ENCODE measurements around the gene PASK.

GRCh38 chr2:241120440-241120839, 28.8 kb downstream of the PASK start:
- TF ChIP-seq, protein P1, sequence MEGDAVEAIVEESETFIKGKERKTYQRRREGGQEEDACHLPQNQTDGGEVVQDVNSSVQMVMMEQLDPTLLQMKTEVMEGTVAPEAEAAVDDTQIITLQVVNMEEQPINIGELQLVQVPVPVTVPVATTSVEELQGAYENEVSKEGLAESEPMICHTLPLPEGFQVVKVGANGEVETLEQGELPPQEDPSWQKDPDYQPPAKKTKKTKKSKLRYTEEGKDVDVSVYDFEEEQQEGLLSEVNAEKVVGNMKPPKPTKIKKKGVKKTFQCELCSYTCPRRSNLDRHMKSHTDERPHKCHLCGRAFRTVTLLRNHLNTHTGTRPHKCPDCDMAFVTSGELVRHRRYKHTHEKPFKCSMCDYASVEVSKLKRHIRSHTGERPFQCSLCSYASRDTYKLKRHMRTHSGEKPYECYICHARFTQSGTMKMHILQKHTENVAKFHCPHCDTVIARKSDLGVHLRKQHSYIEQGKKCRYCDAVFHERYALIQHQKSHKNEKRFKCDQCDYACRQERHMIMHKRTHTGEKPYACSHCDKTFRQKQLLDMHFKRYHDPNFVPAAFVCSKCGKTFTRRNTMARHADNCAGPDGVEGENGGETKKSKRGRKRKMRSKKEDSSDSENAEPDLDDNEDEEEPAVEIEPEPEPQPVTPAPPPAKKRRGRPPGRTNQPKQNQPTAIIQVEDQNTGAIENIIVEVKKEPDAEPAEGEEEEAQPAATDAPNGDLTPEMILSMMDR (IDR thresholded peaks at IDR 0.05) = no peak
- no peak for TF ChIP-seq POLR2A (IDR thresholded peaks at IDR 0.05)
